GM13976 (cell line): ENCODE results near the gene PGS1.
A peak's percentile ranks its signal among the peaks of the same experiment; 100 is the strongest.

Experiments
- DNase-seq: peaks from one replicate; pipeline ENCODE4 v3.0.0; 2012; ENCODE audit warnings: low spot score
- CTCF ChIP-seq: IDR thresholded peaks from 2 replicates; pipeline ENCODE4 v1.5.1; 2012; ENCODE audit warnings: borderline replicate concordance, mild to moderate bottlenecking; ENCODE audit not compliant: insufficient read depth; ENCODE audit errors: extremely low read depth, missing control alignments, control extremely low read depth
- in situ Hi-C: fragments of 300-500 bp; cut with MboI; formaldehyde crosslinking; loops from one replicate; pipeline ENCODE4 v1.12.0; 2022; ENCODE audit warnings: low sequenced_read_pairs, mixed read lengths, inconsistent platforms; ENCODE audit not compliant: unreplicated experiment

The PGS1 gene

GRCh38 chr17:78337244-78338109 is 41.0 kb upstream of the PGS1 start:
- in situ Hi-C loops, result no loop called here
- peak; percentile 78 for DNase-seq
- TF ChIP-seq CTCF, result no peak

- in situ Hi-C loops, result no loop called here
- no peak for DNase-seq
- TF ChIP-seq CTCF, result no peak
Observed at GRCh38 chr17:78338486-78339259, 39.8 kb upstream of the PGS1 start.

- DNase-seq, result no peak
- TF ChIP-seq CTCF, result no peak
- in situ Hi-C loops, result no loop called here
Observed at GRCh38 chr17:78340183-78340955, 38.1 kb upstream of the PGS1 start.

GRCh38 chr17:78341559-78342448 is 36.6 kb upstream of the PGS1 start:
- peak; percentile 60 for DNase-seq
- in situ Hi-C loops, result no loop called here
- TF ChIP-seq CTCF, result no peak

- no peak for DNase-seq
- TF ChIP-seq CTCF, result no peak
- in situ Hi-C loops, result no loop called here
Observed at GRCh38 chr17:78342449-78343186, 35.8 kb upstream of the PGS1 start.
